Hepatocyte (in vitro differentiated cells): ENCODE results near the gene PRM2. TPM values are rescaled to one million over a fixed set of nuclear protein-coding genes. Genes with fewer than 3 reads are reported as not detected.

ENCODE experiments used
- DNase-seq: peaks from one replicate; pipeline ENCODE4 v3.0.0-alpha.2; 2016; ENCODE audit warnings: low spot score
- H2AFZ ChIP-seq: fragments of 200-600 bp; sonication (generic); 2 replicates; pipeline ENCODE4 v1.6.0; 2016; ENCODE audit warnings: antibody characterized with exemption, mild to moderate bottlenecking
- H3K27ac ChIP-seq: fragments of 200-600 bp; sonication (generic); 2 replicates; pipeline ENCODE4 v1.5.1; 2016; ENCODE audit warnings: mild to moderate bottlenecking
- H3K27me3 ChIP-seq: fragments of 200-600 bp; sonication (generic); 2 replicates; pipeline ENCODE4 v1.6.1; 2016
- H3K36me3 ChIP-seq: fragments of 200-600 bp; sonication (generic); replicated peaks from 2 replicates; pipeline ENCODE4 v1.5.1; 2016; ENCODE audit warnings: low read depth; ENCODE audit not compliant: insufficient read depth
- H3K4me1 ChIP-seq: fragments of 200-600 bp; sonication (generic); 2 replicates; pipeline ENCODE4 v1.5.1; 2016; ENCODE audit warnings: mild to moderate bottlenecking, moderate library complexity; ENCODE audit not compliant: insufficient read depth
- H3K4me2 ChIP-seq: fragments of 200-600 bp; sonication (generic); 2 replicates; pipeline ENCODE4 v1.6.0; 2016
- H3K4me3 ChIP-seq: fragments of 200-600 bp; sonication (generic); 2 replicates; pipeline ENCODE4 v1.5.1; 2016; ENCODE audit warnings: mild to moderate bottlenecking
- H3K79me2 ChIP-seq: fragments of 200-600 bp; sonication (generic); 2 replicates; pipeline ENCODE4 v1.6.0; 2017; ENCODE audit warnings: mild to moderate bottlenecking
- H3K9me2 ChIP-seq: fragments of 200-600 bp; sonication (generic); replicated peaks from 2 replicates; pipeline ENCODE4 v1.6.0; 2017; ENCODE audit warnings: mild to moderate bottlenecking; ENCODE audit not compliant: insufficient read depth
- H3K9me3 ChIP-seq: fragments of 200-600 bp; sonication (generic); 2 replicates; pipeline ENCODE4 v1.5.1; 2016; ENCODE audit warnings: low read depth, mild to moderate bottlenecking
- H4K20me1 ChIP-seq: fragments of 200-600 bp; sonication (generic); 2 replicates; pipeline ENCODE4 v1.6.0; 2016; ENCODE audit warnings: mild to moderate bottlenecking; ENCODE audit not compliant: insufficient read depth, poor library complexity, severe bottlenecking
- CTCF ChIP-seq: fragments of 200-600 bp; sonication (generic); IDR thresholded peaks from 2 replicates; pipeline ENCODE4 v1.5.1; 2016; ENCODE audit warnings: antibody characterized with exemption, mild to moderate bottlenecking; ENCODE audit not compliant: poor library complexity
- EZH2 ChIP-seq: fragments of 200-600 bp; sonication (generic); IDR thresholded peaks from 2 replicates; pipeline ENCODE4 v1.6.1; 2016; ENCODE audit warnings: antibody characterized with exemption, mild to moderate bottlenecking, borderline replicate concordance
- EZH2phosphoT487 ChIP-seq: fragments of 200-600 bp; sonication (generic); IDR thresholded peaks from one replicate; pipeline ENCODE4 v1.6.1; 2018; ENCODE audit warnings: antibody characterized with exemption, mild to moderate bottlenecking, low read depth, moderate library complexity; ENCODE audit not compliant: unreplicated experiment, severe bottlenecking
- WGBS: methylation state at CpG from one replicate; pipeline ENCODE4 v1.1.6; 2016; ENCODE audit warnings: low lambda C conversion rate; ENCODE audit errors: missing lambda C conversion rate; 5-methylcytosine and 5-hydroxymethylcytosine counted together
- polyA plus RNA-seq: library from polyadenylated mRNA; unstranded; fragments of >200 nt; fragmentation: Nextera tagmentation; extraction: Ambion mirVana; gene quantifications from 2 replicates; pipeline ENCODE4 v1.2.1, GENCODE V29; 2016
- total RNA-seq: library from RNA; depleted of rRNA; stranded (reverse); fragments of >200 nt; gene quantifications from 2 replicates; pipeline ENCODE4 v1.2.3, GENCODE V29; 2014

Gene PRM2
- total and polyA plus RNA-seq, 2 experiments from 2014 or later = not detected

- peak overlapping the region; percentile 74 for H3K27ac ChIP-seq
- H4K20me1 ChIP-seq = no peaks in the 10 kb centered on the region
- TF ChIP-seq EZH2 (no peak), EZH2phosphoT487 (no peak), CTCF (no peak)
- H3K79me2 ChIP-seq = no peaks in the 10 kb centered on the region
- no peak overlapping the region for H2AFZ ChIP-seq
- no peak overlapping the region for H3K4me2 ChIP-seq
- H3K27me3 ChIP-seq = no peaks in the 10 kb centered on the region
- peak; percentile 69 for DNase-seq
- H3K9me2 ChIP-seq = no peaks in the 10 kb centered on the region
- 28% methylated on average over 12 of the region's 13 CpGs for WGBS
- H3K36me3 ChIP-seq = no peaks in the 10 kb centered on the region
- H3K9me3 ChIP-seq = no peaks in the 10 kb centered on the region
- H3K4me3 ChIP-seq = no peak overlapping the region
- H3K4me1 ChIP-seq = peaks cover 17% of the 10 kb centered on the region
These were observed 39.2 kb upstream of the PRM2 start for GRCh38 chr16:11315510-11315909.

GRCh38 chr16:11314309-11314894, 38.1 kb upstream of the PRM2 start:
- no peak for TF ChIP-seq EZH2phosphoT487
- DNase-seq = no peak
- H3K36me3 ChIP-seq = no peaks in the 10 kb centered on the region
- H3K27ac ChIP-seq = peak overlapping the region; percentile 59
- no peaks in the 10 kb centered on the region for H4K20me1 ChIP-seq
- no peak overlapping the region for H3K4me2 ChIP-seq
- no peak overlapping the region for H2AFZ ChIP-seq
- H3K4me1 ChIP-seq = peaks cover 18% of the 10 kb centered on the region
- no peaks in the 10 kb centered on the region for H3K9me2 ChIP-seq
- no peak overlapping the region for H3K4me3 ChIP-seq
- 90% methylated on average over 8 of the region's 8 CpGs for WGBS
- H3K27me3 ChIP-seq = no peaks in the 10 kb centered on the region
- H3K9me3 ChIP-seq = no peaks in the 10 kb centered on the region
- no peaks in the 10 kb centered on the region for H3K79me2 ChIP-seq

- Histone ChIP-seq H3K4me2 (peak overlapping the region; percentile 9), H2AFZ (no peak overlapping the region), H3K27me3 (no peaks in the 10 kb centered on the region), H3K79me2 (no peaks in the 10 kb centered on the region), H3K36me3 (no peaks in the 10 kb centered on the region), H3K4me1 (peaks cover 24% of the 10 kb centered on the region), H4K20me1 (no peaks in the 10 kb centered on the region), H3K9me2 (no peaks in the 10 kb centered on the region), H3K4me3 (no peak overlapping the region), H3K9me3 (no peaks in the 10 kb centered on the region), H3K27ac (peak overlapping the region; percentile 59)
- no peak for DNase-seq
- 86% methylated on average over 9 of the region's 9 CpGs for WGBS
- TF ChIP-seq CTCF = no peak
- TF ChIP-seq EZH2phosphoT487 = no peak
- TF ChIP-seq EZH2 = no peak
These were observed 37.4 kb upstream of the PRM2 start for GRCh38 chr16:11313493-11314308.

GRCh38 chr16:11312718-11313492, 36.6 kb upstream of the PRM2 start:
- H2AFZ ChIP-seq = no peak overlapping the region
- no peaks in the 10 kb centered on the region for H3K79me2 ChIP-seq
- H3K4me2 ChIP-seq = peak overlapping the region; percentile 52
- no peaks in the 10 kb centered on the region for H3K36me3 ChIP-seq
- peak overlapping the region; percentile 59 for H3K27ac ChIP-seq
- peak; percentile 59 for DNase-seq
- no peaks in the 10 kb centered on the region for H4K20me1 ChIP-seq
- no peak overlapping the region for H3K4me3 ChIP-seq
- 47% methylated on average over 8 of the region's 8 CpGs for WGBS
- no peaks in the 10 kb centered on the region for H3K27me3 ChIP-seq
- H3K4me1 ChIP-seq = peaks cover 32% of the 10 kb centered on the region
- TF ChIP-seq CTCF = no peak
- TF ChIP-seq EZH2 = no peak
- no peak for TF ChIP-seq EZH2phosphoT487
- H3K9me2 ChIP-seq = no peaks in the 10 kb centered on the region
- no peaks in the 10 kb centered on the region for H3K9me3 ChIP-seq
